ENCODE measurements around the gene BLCAP.

- TF ChIP-seq REST (IDR thresholded peaks at IDR 0.05; ENCODE audit: unreplicated experiment), result no peak
- TF ChIP-seq CTCF (conservative IDR thresholded peaks at IDR 0.05; ENCODE audit: low read depth in 2 of 2), result no peak
- no peak for TF ChIP-seq EZH2phosphoT487 (IDR thresholded peaks at IDR 0.05; ENCODE audit: unreplicated experiment)
- TF ChIP-seq CREB1 (CRISPR knock-in tag; IDR thresholded peaks at IDR 0.05; ENCODE audit: low read depth), result no peak
- no peak for TF ChIP-seq EZH2 (IDR thresholded peaks at IDR 0.05; ENCODE audit: low read depth, unreplicated experiment)
These were observed 14.6 kb upstream of the BLCAP start for GRCh38 chr20:37542281-37542680.

Data from GM23338 (cell line).